RPMI8226 (cell line): ENCODE data around the gene TRIM47.
A peak's percentile ranks its signal among the peaks of the same experiment; 100 is the strongest.

Experiments
- DNase-seq: peaks from one replicate; pipeline ENCODE4 v3.0.0-alpha.2; 2015

TRIM47 gene

GRCh38 chr17:75908201-75908600 is 29.8 kb upstream of the TRIM47 start:
- DNase-seq: no peak

GRCh38 chr17:75906143-75906884 is 27.9 kb upstream of the TRIM47 start:
- no peak for DNase-seq

- DNase-seq: peak; percentile 98
Observed at GRCh38 chr17:75904749-75905521, 26.6 kb upstream of the TRIM47 start, which contains the start of gene MRPL38. MRPL38 (minus strand) TSS chr17:75904884; CDS start chr17:75904875, 9 bp downstream.

GRCh38 chr17:75902406-75902805 is 24.0 kb upstream of the TRIM47 start:
- DNase-seq: no peak

- no peak for DNase-seq
Observed at GRCh38 chr17:75901727-75902126, 23.3 kb upstream of the TRIM47 start.

GRCh38 chr17:75900691-75901533 is 22.5 kb upstream of the TRIM47 start:
- no peak for DNase-seq

GRCh38 chr17:75899767-75900468 is 21.5 kb upstream of the TRIM47 start:
- no peak for DNase-seq

GRCh38 chr17:75899353-75899752 is 21.0 kb upstream of the TRIM47 start:
- DNase-seq: no peak

- DNase-seq: no peak
Observed at GRCh38 chr17:75898791-75899190, 20.4 kb upstream of the TRIM47 start.

GRCh38 chr17:75898065-75898464 is 19.7 kb upstream of the TRIM47 start:
- no peak for DNase-seq

- no peak for DNase-seq
Observed at GRCh38 chr17:75897160-75898019, 19.0 kb upstream of the TRIM47 start.

GRCh38 chr17:75896415-75897159 is 18.2 kb upstream of the TRIM47 start, which contains the start of gene TRIM65:
TRIM65 (minus strand) TSS chr17:75896951; CDS start chr17:75896937, 14 bp downstream.
- DNase-seq: peak; percentile 88

GRCh38 chr17:75895370-75896155 is 17.2 kb upstream of the TRIM47 start:
- peak; percentile 56 for DNase-seq

- no peak for DNase-seq
Observed at GRCh38 chr17:75894049-75894733, 15.8 kb upstream of the TRIM47 start.

- DNase-seq: no peak
Observed at GRCh38 chr17:75893305-75894048, 15.1 kb upstream of the TRIM47 start.

GRCh38 chr17:75892556-75893224 is 14.3 kb upstream of the TRIM47 start:
- DNase-seq: no peak

- no peak for DNase-seq
Observed at GRCh38 chr17:75891605-75892555, 13.5 kb upstream of the TRIM47 start.
